GM13977 (cell line): ENCODE data around the gene RALGAPA2.

Source experiments
- DNase-seq: peaks from one replicate; pipeline ENCODE4 v3.0.0; 2012; ENCODE audit warnings: low spot score
- CTCF ChIP-seq: IDR thresholded peaks from 2 replicates; pipeline ENCODE4 v1.5.1; 2012; ENCODE audit warnings: mild to moderate bottlenecking, control low read depth; ENCODE audit not compliant: insufficient read depth; ENCODE audit errors: extremely low read depth, missing control alignments
- in situ Hi-C: fragments of 300-500 bp; cut with MboI; formaldehyde crosslinking; loops from one replicate; pipeline ENCODE4 v1.12.0; 2022; ENCODE audit warnings: low sequenced_read_pairs, low pct_unique_long_range_greater_than_20kb, mixed read lengths, inconsistent platforms; ENCODE audit not compliant: unreplicated experiment

The RALGAPA2 gene

DNA sequence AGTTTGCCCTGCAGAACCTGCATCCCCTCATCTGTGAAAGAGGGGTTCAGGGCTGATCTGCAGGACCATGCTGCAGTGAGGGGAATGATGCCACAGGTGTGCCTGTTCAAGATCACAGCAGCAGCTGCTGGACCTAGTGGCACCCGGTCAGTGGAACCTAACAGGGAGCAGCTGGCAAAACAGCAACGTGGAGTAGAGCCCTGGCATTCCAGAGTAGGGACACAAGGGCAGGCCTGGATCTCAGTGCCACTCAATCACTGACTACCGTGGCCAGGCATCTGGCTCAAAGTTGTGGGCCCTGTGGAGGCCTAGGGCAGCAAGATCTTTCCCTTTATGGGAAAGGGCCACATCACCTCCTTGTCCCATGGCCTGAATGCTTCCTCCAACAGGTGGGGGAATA, 282.4 kb downstream of the RALGAPA2 start:
- DNase-seq, result no peak
- TF ChIP-seq CTCF, result no peak
- in situ Hi-C loops, result no loop called here

DNA sequence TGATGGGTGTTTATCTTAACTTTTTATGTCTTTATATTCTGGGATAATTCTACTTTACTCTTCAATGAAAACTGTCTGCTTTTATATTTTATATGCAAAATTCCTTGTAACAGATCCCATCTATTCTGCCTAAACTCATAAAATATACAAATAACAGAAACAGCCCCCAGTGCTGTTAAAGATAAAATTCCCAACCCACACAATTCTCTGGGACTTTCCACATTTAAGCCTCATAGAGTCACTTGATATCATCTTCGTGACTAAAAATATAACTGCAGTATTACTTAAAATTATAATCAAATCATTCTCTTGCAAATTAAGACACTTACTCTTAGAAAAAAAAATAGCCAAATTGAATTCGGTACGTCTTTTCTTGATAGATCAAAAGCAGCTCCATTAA, 284.4 kb downstream of the RALGAPA2 start:
- TF ChIP-seq CTCF, result no peak
- in situ Hi-C loops, result no loop called here
- no peak for DNase-seq

DNA sequence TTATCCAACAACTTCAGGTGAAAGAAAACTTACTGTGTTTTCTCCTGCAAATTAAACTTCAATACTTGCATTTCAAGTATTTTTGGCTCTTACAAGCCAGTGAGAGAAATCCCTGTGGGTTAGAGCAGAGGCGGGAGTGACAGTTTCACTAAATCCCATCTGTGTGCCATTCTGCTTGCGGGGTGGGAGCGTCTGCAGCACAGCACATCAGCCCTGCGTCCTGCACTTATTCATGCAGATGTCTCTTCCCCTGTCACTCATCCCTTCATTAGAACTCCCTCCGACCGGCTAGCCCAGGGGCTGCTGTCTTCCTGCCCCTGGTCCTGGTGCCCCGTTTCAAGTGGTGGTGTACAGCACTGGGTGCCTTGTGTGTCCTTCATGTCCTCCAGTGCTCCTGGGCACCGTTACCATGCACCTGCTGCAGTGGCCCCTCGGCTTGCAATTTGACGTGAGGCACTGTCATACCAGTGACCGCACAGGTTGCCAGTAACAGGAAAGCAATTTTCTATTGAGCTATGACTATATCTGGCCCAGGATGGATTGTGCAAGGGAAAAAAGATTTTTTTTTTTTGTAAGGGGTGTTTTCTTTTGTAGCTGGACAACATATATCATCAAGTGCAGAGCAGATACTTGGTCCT, 285.1 kb downstream of the RALGAPA2 start:
- in situ Hi-C loops, result no loop called here
- no peak for DNase-seq
- no peak for TF ChIP-seq CTCF

GRCh38 chr20:20426655-20426907, 285.9 kb downstream of the RALGAPA2 start:
- no peak for TF ChIP-seq CTCF
- in situ Hi-C loops, result no loop called here
- DNase-seq, result no peak

GRCh38 chr20:20425823-20426654, 286.4 kb downstream of the RALGAPA2 start:
- DNase-seq, result no peak
- no peak for TF ChIP-seq CTCF
- in situ Hi-C loops, result no loop called here

- no peak for TF ChIP-seq CTCF
- DNase-seq, result no peak
- in situ Hi-C loops, result no loop called here
These were observed 289.3 kb downstream of the RALGAPA2 start for GRCh38 chr20:20423117-20423516.
